C4-2B (cell line): Measurements from ENCODE around the gene RAB4A.

ENCODE experiments used
- H3K27ac ChIP-seq: fragments of 450-650 bp; 2 replicates; pipeline ENCODE4 v1.5.1; 2017
- ZFX ChIP-seq: fragments of 450-650 bp; IDR thresholded peaks from 2 replicates; pipeline ENCODE4 v1.6.1; 2017
- TF ChIP-seq, protein P1 (sequence below): fragments of 450-650 bp; conservative IDR thresholded peaks from 2 replicates; pipeline ENCODE4 v1.5.1; 2017; ENCODE audit warnings: mild to moderate bottlenecking

The RAB4A gene

DNA sequence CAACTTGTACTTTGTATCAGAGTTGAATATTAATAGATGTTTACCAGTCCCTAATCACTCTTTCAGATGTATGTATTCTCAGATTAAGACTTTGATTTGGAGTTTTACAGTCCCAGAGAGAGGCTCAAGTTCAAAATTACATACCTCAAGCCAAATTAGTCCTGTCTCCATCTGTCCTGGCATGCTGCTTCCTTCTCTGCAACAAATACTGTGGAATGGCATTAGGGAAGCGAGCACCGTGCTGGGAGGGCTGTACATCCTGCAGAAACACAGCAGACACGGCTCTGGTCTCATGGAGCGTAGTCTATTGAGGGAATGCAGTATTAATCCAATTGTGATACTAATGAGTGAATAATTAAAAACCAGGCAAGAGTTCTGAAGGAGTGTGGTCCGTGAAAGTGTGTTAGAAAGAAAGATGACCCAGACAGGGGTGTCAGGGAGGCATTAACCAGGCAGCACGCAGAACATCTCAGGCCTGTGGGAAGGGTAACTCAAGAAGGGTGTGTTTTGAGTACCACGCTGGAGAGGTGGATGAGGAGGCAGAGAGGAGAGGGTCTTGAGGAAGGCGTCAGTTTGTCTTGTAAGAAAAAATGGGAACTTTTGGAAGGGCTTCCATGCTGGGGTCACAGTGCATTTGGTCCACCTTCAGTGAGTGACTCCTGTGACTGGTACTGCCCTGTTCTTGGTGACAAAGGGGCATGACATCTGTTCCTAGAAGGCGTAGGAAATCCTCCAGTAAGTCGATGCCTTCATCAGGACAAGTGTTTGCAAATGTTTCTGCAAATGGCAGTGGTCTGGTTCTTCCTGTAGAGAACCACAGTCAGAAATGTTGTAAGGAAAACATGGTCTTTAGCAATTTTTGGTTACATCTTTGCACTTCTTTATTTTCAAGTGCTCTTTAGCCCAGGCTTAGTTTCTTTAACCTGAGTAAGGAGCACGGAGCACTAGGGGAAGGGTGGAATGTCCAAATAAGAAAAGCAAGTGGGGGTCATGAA, 1.6 kb downstream of the RAB4A start:
- TF ChIP-seq ZFX = no peak
- TF ChIP-seq, protein P1, sequence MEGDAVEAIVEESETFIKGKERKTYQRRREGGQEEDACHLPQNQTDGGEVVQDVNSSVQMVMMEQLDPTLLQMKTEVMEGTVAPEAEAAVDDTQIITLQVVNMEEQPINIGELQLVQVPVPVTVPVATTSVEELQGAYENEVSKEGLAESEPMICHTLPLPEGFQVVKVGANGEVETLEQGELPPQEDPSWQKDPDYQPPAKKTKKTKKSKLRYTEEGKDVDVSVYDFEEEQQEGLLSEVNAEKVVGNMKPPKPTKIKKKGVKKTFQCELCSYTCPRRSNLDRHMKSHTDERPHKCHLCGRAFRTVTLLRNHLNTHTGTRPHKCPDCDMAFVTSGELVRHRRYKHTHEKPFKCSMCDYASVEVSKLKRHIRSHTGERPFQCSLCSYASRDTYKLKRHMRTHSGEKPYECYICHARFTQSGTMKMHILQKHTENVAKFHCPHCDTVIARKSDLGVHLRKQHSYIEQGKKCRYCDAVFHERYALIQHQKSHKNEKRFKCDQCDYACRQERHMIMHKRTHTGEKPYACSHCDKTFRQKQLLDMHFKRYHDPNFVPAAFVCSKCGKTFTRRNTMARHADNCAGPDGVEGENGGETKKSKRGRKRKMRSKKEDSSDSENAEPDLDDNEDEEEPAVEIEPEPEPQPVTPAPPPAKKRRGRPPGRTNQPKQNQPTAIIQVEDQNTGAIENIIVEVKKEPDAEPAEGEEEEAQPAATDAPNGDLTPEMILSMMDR = no peak

DNA sequence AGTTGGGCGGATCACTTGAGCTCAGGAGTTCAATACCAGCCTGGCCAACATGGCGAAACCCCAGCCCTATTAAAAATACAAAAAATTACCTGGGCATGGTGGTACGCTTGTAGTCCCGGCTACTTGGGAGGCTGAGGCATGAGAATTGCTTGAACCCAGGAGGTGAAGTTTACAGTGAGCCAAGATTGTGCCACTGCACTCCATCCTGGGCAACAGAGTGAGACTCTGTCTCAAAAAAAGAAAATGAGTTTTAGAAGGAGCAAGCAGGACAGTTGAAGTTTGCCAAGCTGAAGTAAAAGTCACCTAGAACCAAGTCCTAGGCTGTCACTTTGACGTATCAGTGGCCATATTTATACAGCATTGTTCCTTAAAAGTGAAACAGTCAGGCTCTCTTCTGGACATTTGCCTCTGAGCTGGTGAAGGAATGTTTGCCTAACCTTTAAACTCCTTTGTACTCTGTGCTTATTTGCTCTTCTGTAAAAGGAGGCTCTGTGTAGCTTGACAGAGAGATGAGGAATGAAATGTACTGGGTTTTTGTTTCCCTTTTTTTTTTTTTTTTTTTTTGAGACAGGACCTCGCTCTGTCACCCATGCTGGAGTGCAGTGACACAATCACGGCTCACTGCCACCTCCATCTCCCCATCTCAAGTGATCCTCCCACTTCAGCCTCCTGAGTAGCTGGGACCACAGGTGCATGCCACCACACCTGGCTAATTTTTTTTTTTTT, 2.8 kb downstream of the RAB4A start:
- TF ChIP-seq ZFX = no peak
- TF ChIP-seq, protein P1 = no peak

More for the DNA sequence above, 1.6 kb downstream of the RAB4A start:
- H3K27ac ChIP-seq = peak overlapping the region; percentile 96

DNA sequence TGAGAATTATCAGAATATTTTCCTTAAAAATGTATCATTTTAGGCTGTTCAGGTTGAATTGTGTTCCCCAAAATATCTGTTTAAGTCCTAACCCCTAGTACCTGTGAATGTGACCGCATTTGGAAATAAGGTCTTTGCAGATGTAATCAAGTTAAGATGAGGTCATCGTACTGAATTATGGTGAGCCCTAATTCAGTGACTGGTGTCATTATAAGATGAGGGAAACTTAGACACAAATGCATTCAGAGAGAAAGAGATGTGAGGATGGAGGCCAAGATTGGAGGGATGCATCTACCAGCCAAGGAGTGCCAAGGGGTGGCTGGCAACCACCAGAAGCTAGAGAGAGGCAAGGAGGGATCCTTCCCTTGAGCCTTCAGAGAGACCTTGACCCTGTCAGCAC, 4.1 kb downstream of the RAB4A start:
- H3K27ac ChIP-seq = peak overlapping the region; percentile 36; the same call in 1 of the 2 replicates
- TF ChIP-seq ZFX = no peak
- TF ChIP-seq, protein P1 = no peak

More for the DNA sequence above, 2.8 kb downstream of the RAB4A start:
- peak overlapping the region; percentile 96 for H3K27ac ChIP-seq

DNA sequence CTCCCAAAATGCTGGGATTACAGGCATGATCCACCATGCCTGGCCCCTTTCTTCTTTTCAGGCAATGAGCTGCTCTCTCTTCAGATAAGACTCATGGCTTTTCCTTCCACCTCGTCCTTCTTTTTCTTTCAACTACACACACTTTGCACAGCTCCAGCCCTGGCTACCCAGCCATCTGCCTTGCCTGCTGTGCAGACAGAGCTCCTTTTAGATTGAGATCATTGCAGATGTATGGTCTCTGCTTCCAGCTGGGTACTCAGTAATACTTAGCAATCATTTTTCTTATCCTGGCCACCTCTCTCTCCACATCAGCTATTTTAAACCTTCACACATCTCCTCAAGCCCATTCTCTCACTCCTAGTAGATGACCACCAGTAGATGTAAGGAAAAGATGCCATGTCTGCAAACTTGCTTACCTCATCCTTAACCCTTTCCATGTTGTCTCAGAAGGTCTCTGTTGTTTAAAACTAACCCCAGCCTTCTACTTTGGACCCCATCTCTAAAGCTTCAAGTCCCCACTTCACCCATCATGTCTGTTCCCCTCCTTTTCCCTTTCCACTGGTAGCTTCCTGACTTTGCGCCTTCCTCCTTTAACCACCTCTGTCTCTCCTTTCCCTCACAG, 7.3 kb downstream of the RAB4A start:
- no peak for TF ChIP-seq ZFX
- TF ChIP-seq, protein P1 = no peak
- H3K27ac ChIP-seq = peak overlapping the region; percentile 29; the same call in 1 of the 2 replicates

DNA sequence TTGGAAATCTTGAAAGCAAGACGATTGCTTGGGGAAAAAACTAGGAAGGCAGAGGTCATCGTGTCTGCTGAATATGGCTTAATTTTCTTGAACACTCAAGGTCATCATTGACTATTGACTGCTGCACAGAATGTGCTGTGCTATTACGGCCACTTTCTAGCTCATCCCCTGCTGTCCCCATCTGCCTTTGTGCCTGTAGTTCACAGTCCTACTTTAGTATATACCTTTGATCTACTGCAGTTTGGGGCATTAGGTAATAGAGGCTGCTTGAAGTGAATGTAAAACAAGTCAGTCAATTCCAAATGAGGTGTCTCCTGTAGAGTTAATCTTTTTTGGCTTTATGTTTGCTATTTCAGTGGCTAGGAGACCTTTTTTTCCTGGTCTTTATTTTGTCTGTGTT, 8.3 kb downstream of the RAB4A start:
- H3K27ac ChIP-seq = no peak overlapping the region; the same call in 1 of the 2 replicates
- TF ChIP-seq, protein P1 = no peak
- no peak for TF ChIP-seq ZFX

DNA sequence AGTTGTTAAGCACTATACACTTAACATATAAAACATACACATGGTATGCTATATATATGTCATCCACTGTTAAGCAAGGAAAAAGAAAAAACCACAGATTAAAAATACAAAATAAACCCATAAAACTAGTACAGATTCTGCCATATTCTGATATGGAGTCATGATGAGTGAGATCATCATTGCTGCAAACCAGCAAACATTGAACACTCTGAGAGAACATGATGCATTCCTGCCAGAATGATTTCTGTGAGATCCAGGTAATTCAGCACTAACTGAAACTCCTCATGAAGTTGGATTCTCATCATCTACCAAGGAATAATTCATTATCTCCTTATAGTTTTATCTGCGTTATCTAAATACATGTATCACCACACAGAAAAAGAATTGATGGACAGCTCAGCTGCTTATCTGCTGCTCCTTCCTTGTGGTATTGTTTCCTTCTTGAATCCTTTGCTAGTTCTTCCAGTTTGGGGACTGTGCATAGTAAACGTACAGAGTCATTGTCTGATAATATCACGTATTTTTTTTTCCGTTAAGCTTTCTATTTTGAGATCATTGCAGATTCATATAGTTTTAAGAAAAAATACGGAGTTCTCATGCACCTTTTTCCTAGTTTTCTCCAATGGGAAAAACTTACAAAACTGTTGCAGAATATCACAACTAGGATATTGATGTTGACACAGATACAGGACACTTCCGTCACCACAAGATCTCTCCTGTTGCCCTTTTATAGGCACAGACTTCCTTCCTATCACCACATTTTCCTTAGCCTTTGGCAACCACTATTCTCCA, 9.3 kb downstream of the RAB4A start:
- H3K27ac ChIP-seq = no peak overlapping the region
- no peak for TF ChIP-seq ZFX
- TF ChIP-seq, protein P1 = no peak
